ENCODE results near the gene ELANE.
"Not testable (repeated sequence)": the region's sequence is repeated elsewhere in the genome, so short reads cannot be mapped to it uniquely, and the experiment has no call there.

ELANE gene

DNA sequence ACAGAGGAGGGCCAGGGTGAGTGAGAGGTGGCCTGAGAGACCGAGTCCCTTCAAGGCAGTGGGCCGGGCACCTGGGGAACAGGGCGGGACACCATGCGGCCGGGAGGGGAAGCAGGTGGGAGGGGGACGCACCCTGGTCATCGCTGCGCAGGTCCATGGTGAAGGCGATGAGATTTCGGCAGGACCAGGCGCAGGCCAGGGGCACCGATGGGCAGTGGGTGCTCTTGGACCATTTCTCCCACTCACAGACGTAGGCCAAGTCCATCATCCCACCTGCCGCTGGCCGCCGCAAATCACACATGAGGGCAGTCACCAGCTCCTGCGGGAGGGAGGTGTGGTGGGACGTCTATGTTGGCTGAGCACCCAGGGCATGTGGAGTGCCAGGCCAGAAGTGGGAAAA is 38.7 kb downstream of the ELANE start:
- H3K9me3 ChIP-seq (ENCODE audit: insufficient read depth, low read length, severe bottlenecking) = no peaks in the 10 kb centered on the region
- peaks cover 21% of the 10 kb centered on the region for H3K79me2 ChIP-seq (ENCODE audit: insufficient read depth, low read length)

GRCh38 chr19:891421-892200 is 39.5 kb downstream of the ELANE start:
- not testable (repeated sequence) for ATAC-seq (ENCODE audit: insufficient read depth, low read depth)

More for the DNA sequence above, 38.7 kb downstream of the ELANE start:
- H2AFZ ChIP-seq (ENCODE audit: low read depth, low read length) = no peak overlapping the region
- TF ChIP-seq, protein P1, sequence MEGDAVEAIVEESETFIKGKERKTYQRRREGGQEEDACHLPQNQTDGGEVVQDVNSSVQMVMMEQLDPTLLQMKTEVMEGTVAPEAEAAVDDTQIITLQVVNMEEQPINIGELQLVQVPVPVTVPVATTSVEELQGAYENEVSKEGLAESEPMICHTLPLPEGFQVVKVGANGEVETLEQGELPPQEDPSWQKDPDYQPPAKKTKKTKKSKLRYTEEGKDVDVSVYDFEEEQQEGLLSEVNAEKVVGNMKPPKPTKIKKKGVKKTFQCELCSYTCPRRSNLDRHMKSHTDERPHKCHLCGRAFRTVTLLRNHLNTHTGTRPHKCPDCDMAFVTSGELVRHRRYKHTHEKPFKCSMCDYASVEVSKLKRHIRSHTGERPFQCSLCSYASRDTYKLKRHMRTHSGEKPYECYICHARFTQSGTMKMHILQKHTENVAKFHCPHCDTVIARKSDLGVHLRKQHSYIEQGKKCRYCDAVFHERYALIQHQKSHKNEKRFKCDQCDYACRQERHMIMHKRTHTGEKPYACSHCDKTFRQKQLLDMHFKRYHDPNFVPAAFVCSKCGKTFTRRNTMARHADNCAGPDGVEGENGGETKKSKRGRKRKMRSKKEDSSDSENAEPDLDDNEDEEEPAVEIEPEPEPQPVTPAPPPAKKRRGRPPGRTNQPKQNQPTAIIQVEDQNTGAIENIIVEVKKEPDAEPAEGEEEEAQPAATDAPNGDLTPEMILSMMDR (IDR thresholded peaks at IDR 0.05; ENCODE audit: borderline replicate concordance, extremely low read depth, low read length, poor library complexity, severe bottlenecking) = no peak
- TF ChIP-seq EZH2 (IDR thresholded peaks at IDR 0.05; ENCODE audit: borderline replicate concordance, low read depth, low read length, severe bottlenecking) = no peak
- no peak overlapping the region for H3K27ac ChIP-seq (ENCODE audit: low read length)
- peaks cover 1% of the 10 kb centered on the region; the same call in 1 of the 2 replicates for H4K20me1 ChIP-seq (ENCODE audit: insufficient read depth, low read length)
- H3K4me1 ChIP-seq (ENCODE audit: insufficient read depth, low read length) = peaks cover 27% of the 10 kb centered on the region
- no peak for DNase-seq
- H3K36me3 ChIP-seq (ENCODE audit: insufficient read depth, low read length) = peaks cover 47% of the 10 kb centered on the region
- no peak for ATAC-seq (ENCODE audit: insufficient read depth, low read depth)
- no peak overlapping the region for H3K9ac ChIP-seq (ENCODE audit: low read depth, low read length)
- H3K4me3 ChIP-seq (ENCODE audit: low read depth in 1 of 2, low read length in 2 of 2) = no peak overlapping the region
- no peaks in the 10 kb centered on the region for H3K27me3 ChIP-seq (ENCODE audit: insufficient read depth, low read length, poor library complexity)
- H3K4me2 ChIP-seq (ENCODE audit: insufficient read depth, low read length) = peak overlapping the region; percentile 28

GRCh38 chr19:892243-892893 is 40.3 kb downstream of the ELANE start:
- H3K36me3 ChIP-seq (ENCODE audit: insufficient read depth, low read length) = peaks cover 33% of the 10 kb centered on the region
- peak; percentile 57 for ATAC-seq (ENCODE audit: insufficient read depth, low read depth)

More at GRCh38 chr19:891421-892200, 39.5 kb downstream of the ELANE start:
- Histone ChIP-seq H3K4me2 (ENCODE audit: insufficient read depth, low read length) (peak overlapping the region; percentile 90), H3K36me3 (ENCODE audit: insufficient read depth, low read length) (peaks cover 40% of the 10 kb centered on the region), H3K79me2 (ENCODE audit: insufficient read depth, low read length) (peaks cover 21% of the 10 kb centered on the region), H3K4me1 (ENCODE audit: insufficient read depth, low read length) (peaks cover 27% of the 10 kb centered on the region), H3K27ac (ENCODE audit: low read length) (peak overlapping the region; percentile 86; the same call in 1 of the 2 replicates), H3K9ac (ENCODE audit: low read depth, low read length) (peak overlapping the region; percentile 90), H3K4me3 (ENCODE audit: low read depth in 1 of 2, low read length in 2 of 2) (peak overlapping the region; percentile 88 to 96; a peak in 3 of 4 replicates)
- not testable (repeated sequence) for H4K20me1 ChIP-seq (ENCODE audit: insufficient read depth, low read length); DNase-seq; H2AFZ ChIP-seq (ENCODE audit: low read depth, low read length); H3K9me3 ChIP-seq (ENCODE audit: insufficient read depth, low read length, severe bottlenecking); H3K27me3 ChIP-seq (ENCODE audit: insufficient read depth, low read length, poor library complexity)

More at GRCh38 chr19:892243-892893, 40.3 kb downstream of the ELANE start:
- Histone ChIP-seq H4K20me1 (ENCODE audit: insufficient read depth, low read length) (no peaks in the 10 kb centered on the region; the same call in 1 of the 2 replicates), H3K4me3 (ENCODE audit: low read depth in 1 of 2, low read length in 2 of 2) (peak overlapping the region; percentile 88 to 96; a peak in 3 of 4 replicates), H3K27ac (ENCODE audit: low read length) (peak overlapping the region; percentile 86), H3K79me2 (ENCODE audit: insufficient read depth, low read length) (peaks cover 21% of the 10 kb centered on the region), H3K9ac (ENCODE audit: low read depth, low read length) (peak overlapping the region; percentile 90), H3K4me2 (ENCODE audit: insufficient read depth, low read length) (peak overlapping the region; percentile 90), H3K9me3 (ENCODE audit: insufficient read depth, low read length, severe bottlenecking) (no peaks in the 10 kb centered on the region), H3K4me1 (ENCODE audit: insufficient read depth, low read length) (peaks cover 27% of the 10 kb centered on the region), H2AFZ (ENCODE audit: low read depth, low read length) (peak overlapping the region; percentile 51), H3K27me3 (ENCODE audit: insufficient read depth, low read length, poor library complexity) (no peaks in the 10 kb centered on the region)
- TF ChIP-seq EZH2 (IDR thresholded peaks at IDR 0.05; ENCODE audit: borderline replicate concordance, low read depth, low read length, severe bottlenecking) = no peak
- TF ChIP-seq, protein P1 (IDR thresholded peaks at IDR 0.05; ENCODE audit: borderline replicate concordance, extremely low read depth, low read length, poor library complexity, severe bottlenecking) = no peak
- DNase-seq = peak; percentile 70
